Erythroblast (primary cell): ENCODE measurements around the gene MACROD2.

Experiments
- DNase-seq, 2 experiments: peaks; one replicate each; lab custom pipeline; 2025; lab: John Stamatoyannopoulos, UW
- GATA1 ChIP-seq: IDR thresholded peaks from 2 replicates; pipeline ENCODE4 v1.6.1; 2011; ENCODE audit warnings: low read depth, mild to moderate bottlenecking, control low read depth, low read length, moderate library complexity
- POLR2A ChIP-seq: IDR thresholded peaks from 2 replicates; pipeline ENCODE4 v1.6.1; 2011; ENCODE audit warnings: mild to moderate bottlenecking, low read length

MACROD2 gene

GRCh38 chr20:15257569-15257870 is 1262.2 kb downstream of the MACROD2 start:
- no peak for TF ChIP-seq GATA1
- no peak for TF ChIP-seq POLR2A

DNA sequence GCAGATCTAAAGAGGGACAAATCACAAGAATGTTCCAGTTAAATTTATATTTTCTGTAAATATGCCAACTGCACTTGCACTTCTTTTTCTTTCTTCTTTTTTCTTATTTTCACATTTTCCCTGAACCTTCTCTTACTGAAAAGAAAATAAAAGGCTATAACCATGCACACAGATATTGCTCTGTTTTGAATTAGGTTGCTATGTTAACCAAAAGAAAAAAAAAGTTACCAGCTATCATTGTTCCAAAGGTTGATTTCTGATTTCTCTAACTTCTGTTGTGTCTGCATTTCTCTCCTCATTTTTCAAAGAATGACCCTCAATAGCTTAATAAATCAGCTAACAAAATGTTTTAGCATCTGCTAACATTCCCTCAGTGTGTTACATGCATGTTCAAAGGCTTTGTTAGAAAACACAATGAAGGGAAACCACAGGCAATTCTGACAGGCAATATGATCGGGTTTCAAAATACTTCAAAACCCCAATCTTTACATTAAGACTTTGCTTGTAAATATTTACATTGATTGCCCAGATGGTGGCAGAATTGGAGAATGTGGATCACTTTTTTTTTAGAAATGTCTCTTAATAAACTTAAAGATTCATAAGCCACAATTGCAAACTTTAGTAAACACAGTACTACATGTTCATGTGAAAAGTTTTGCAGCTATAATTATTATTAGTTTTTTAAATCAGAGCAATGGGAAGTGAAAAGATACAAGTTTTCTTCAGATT is 1270.4 kb downstream of the MACROD2 start:
- TF ChIP-seq POLR2A (no peak), GATA1 (no peak)
- no peak for DNase-seq

More at GRCh38 chr20:15257569-15257870, 1262.2 kb downstream of the MACROD2 start:
- no peak for DNase-seq

DNA sequence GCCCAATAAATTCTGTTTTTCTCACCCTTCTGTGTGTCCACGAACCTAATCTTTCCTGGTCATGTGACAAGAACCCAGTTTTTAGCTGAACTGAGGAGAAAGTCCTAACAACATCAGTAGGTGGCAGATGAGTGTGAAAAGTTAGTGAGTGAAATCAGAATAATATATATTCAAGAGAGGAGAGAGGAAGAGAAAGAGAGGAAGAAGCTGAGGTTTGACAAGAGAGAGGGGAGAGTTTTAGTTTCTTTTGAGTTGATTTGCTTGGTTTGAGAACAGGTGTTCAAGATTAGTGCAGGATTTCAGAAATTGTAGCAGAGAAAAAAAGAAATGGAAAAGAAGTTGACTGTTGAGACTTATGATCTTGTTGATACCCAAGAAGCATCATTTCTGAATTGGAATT is 1272.6 kb downstream of the MACROD2 start:
- TF ChIP-seq POLR2A = no peak
- no peak for DNase-seq

- TF ChIP-seq GATA1 (no peak), POLR2A (no peak)
- DNase-seq = no peak
Measured at GRCh38 chr20:15278041-15278440, 1282.7 kb downstream of the MACROD2 start.

GRCh38 chr20:15287329-15287728 is 1292.0 kb downstream of the MACROD2 start:
- TF ChIP-seq GATA1 = no peak
- no peak for TF ChIP-seq POLR2A
- DNase-seq = no peak

DNA sequence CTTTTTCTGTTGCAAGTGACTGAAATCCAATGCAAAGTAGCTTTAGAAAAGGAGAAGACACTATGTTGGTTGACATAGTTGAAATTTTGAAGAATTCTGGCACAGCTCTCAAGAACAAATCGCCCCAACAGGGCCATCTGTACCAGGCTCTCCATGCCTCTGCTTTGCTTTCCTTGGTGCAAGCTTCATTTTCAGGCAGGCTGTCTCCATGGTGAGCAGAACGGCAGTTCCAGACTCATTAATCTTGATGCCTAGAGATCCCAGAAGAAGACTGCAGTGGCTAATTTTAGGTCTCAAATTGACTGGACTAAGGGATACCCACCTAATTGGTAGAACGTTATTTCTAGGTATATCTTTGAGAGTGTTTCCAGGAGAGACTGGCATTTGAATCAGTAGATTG is 1292.8 kb downstream of the MACROD2 start:
- no peak for DNase-seq
- no peak for TF ChIP-seq POLR2A
- TF ChIP-seq GATA1 = no peak

DNA sequence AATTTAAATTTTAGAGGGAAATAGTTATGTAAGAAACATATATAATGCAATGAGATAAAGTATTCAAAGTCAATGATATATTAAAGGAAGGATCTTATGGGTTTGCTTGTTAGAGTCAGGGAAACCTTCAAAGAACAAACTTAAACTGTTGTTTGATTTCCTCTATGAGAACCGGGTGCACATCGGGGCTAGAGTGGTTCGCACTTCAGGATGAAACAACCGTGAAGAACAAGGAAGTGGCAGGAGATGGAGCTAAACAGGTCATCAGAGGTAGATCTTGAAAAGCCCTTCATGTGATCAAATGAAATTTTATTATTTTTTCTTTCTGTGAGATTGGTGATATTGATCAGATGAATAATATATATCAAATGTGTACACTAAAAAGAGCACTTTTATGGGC is 1294.0 kb downstream of the MACROD2 start:
- no peak for DNase-seq

DNA sequence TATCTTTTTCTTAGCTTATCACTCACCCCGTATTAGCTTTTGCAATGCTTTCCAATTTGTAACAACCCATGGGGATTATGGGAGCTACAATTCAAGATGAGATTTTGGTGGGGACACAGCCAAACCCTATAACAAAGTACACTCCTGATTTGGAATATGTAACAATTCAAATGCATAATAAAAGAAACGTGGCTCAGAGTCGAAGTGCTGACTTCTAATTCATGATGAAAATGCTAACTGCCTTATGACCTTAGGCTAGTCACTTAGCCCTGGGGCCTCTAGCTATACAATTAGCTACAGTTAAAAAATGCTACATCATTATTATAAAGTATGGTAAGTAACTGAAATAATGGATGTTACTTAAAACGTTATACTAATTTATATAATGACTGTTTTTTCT is 1297.1 kb downstream of the MACROD2 start:
- no peak for TF ChIP-seq GATA1
- no peak for TF ChIP-seq POLR2A
- DNase-seq = no peak

More for the DNA sequence above, 1294.0 kb downstream of the MACROD2 start:
- TF ChIP-seq POLR2A = no peak
- no peak for TF ChIP-seq GATA1

GRCh38 chr20:15296422-15296821 is 1301.1 kb downstream of the MACROD2 start:
- no peak for DNase-seq

DNA sequence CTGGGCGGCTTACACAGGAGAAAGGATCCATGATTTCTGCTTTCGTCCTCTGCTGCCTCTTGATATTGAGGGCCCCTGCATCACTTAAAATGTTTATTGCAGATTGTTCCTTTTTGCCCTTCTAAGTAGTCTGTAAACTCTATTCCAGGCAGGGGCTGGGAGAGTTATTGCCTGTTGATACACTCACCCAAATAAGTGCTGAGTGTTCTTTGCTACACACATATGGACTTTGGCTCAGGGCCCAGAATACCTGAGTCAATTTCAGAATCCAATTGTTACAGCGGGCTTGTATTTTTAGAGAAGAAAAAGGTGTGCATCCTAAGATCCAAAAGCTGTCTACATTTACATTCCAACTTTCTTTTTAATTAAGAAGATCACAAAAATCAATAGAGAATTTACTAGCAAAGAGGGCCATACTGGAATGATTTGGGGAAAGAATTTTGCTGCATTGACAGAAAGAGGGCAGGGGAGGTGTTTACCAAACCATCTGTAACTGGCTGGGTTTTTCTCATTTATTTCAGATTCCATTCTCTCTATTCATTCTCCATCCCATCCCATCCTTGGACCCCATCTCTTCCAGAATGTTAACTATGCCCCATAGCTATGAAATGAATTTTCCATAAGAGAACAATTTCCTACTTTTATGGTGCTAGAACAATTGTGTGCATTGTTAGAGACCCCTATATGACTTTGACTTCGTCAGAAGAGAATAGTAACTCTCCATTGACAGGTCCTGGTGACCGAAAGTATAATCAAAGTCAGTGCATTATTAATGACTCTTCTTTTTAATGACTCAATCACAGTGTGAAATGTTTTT is 1302.0 kb downstream of the MACROD2 start:
- TF ChIP-seq POLR2A = no peak
- no peak for DNase-seq

More at GRCh38 chr20:15296422-15296821, 1301.1 kb downstream of the MACROD2 start:
- TF ChIP-seq GATA1 = no peak

GRCh38 chr20:15302075-15302474 is 1306.8 kb downstream of the MACROD2 start:
- no peak for TF ChIP-seq GATA1
- TF ChIP-seq POLR2A = no peak
- no peak for DNase-seq

GRCh38 chr20:15310361-15310760 is 1315.0 kb downstream of the MACROD2 start:
- DNase-seq = no peak
- TF ChIP-seq GATA1 = no peak

- TF ChIP-seq POLR2A (no peak), GATA1 (no peak)
- no peak for DNase-seq
Measured at GRCh38 chr20:15316556-15316955, 1321.2 kb downstream of the MACROD2 start.

- no peak for TF ChIP-seq POLR2A
- TF ChIP-seq GATA1 = no peak
- no peak for DNase-seq
Measured at GRCh38 chr20:15317546-15318232, 1322.4 kb downstream of the MACROD2 start.
